ENCODE results near the gene KCTD2. TPM values are rescaled to one million over a fixed set of nuclear protein-coding genes. Genes with fewer than 3 reads are reported as not detected.
A peak's percentile ranks its signal among the peaks of the same experiment; 100 is the strongest.

Gene KCTD2
- total and polyA plus RNA-seq, 2 of the 13 experiments (the other 11 are each of a cell fraction or from before 2014, with no cell fraction given), result 28.3 to 32.6 TPM

DNA sequence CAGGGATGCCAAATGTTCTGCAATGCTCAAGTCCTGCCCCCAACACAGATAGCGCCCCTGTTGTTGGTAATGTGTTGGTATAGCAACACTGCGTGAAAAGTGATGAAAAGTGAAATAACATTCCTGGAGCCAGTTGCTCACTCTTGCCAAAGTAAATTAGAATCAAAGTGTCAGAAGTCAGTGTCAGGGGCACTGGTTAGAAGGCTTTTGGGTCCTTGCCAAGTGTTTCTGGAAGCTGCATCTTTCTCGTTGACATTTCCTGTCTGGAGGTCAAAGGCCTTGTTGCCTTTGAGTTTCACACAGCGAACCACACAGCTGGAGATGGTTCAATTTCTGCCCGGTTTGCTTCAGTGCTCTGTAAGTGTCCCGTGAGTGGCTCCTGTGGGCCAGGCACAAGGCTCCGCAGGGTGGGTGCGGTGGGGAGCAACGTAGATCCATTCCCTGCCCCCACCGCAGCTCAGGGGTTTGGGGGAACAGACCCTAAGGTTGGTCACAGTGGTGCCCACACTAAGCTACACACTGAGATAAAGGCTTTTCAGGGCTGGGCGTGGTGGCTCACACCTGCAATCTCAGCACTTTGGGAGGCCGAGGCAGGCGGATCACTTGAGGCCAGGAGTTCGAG lies 37.1 kb downstream of the KCTD2 start (continued):
- TF ChIP-seq, protein P1, sequence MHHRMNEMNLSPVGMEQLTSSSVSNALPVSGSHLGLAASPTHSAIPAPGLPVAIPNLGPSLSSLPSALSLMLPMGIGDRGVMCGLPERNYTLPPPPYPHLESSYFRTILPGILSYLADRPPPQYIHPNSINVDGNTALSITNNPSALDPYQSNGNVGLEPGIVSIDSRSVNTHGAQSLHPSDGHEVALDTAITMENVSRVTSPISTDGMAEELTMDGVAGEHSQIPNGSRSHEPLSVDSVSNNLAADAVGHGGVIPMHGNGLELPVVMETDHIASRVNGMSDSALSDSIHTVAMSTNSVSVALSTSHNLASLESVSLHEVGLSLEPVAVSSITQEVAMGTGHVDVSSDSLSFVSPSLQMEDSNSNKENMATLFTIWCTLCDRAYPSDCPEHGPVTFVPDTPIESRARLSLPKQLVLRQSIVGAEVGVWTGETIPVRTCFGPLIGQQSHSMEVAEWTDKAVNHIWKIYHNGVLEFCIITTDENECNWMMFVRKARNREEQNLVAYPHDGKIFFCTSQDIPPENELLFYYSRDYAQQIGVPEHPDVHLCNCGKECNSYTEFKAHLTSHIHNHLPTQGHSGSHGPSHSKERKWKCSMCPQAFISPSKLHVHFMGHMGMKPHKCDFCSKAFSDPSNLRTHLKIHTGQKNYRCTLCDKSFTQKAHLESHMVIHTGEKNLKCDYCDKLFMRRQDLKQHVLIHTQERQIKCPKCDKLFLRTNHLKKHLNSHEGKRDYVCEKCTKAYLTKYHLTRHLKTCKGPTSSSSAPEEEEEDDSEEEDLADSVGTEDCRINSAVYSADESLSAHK (CRISPR knock-in tag; IDR thresholded peaks at IDR 0.05; ENCODE audit: borderline replicate concordance), result no peak
- TF ChIP-seq HOXA5 (CRISPR knock-in tag; IDR thresholded peaks at IDR 0.05) (0 out of 2 replicates have a peak, but pooled peaks have one; percentile 41), ATF7-NPFF (CRISPR knock-in tag; IDR thresholded peaks at IDR 0.05; ENCODE audit: low read depth) (no peak), ZFP82 (CRISPR knock-in tag; IDR thresholded peaks at IDR 0.05; ENCODE audit: borderline replicate concordance) (no peak), ZNF768 (CRISPR knock-in tag; IDR thresholded peaks at IDR 0.05) (peak; percentile 63; the same call in 1 of the 2 replicates), ZNF790 (CRISPR knock-in tag; IDR thresholded peaks at IDR 0.05; ENCODE audit: borderline replicate concordance) (no peak), PHF5A (CRISPR knock-in tag; IDR thresholded peaks at IDR 0.05; ENCODE audit: low read depth, unreplicated experiment) (peak; percentile 85), FOXO1 (CRISPR knock-in tag; IDR thresholded peaks at IDR 0.05) (peak; percentile 94), ZNF296 (CRISPR knock-in tag; conservative IDR thresholded peaks at IDR 0.05) (no peak), ASH2L (IDR thresholded peaks at IDR 0.05; ENCODE audit: insufficient read length, low read depth, low read length) (peak; percentile 56), ZNF549 (CRISPR knock-in tag; IDR thresholded peaks at IDR 0.05) (no peak), ZNF746 (CRISPR knock-in tag; IDR thresholded peaks at IDR 0.05) (peak; percentile 72), ZMAT3 (CRISPR knock-in tag; conservative IDR thresholded peaks at IDR 0.05) (0 out of 2 replicates have a peak, but pooled peaks have one; percentile 60), SMARCC2 (IDR thresholded peaks at IDR 0.05) (no peak), ATAD3A (CRISPR knock-in tag; IDR thresholded peaks at IDR 0.05) (no peak), POLR2A (IDR thresholded peaks at IDR 0.05; ENCODE audit: insufficient read depth in 1 of 2, low read depth in 2 of 2, low read length in 2 of 2) (no peak), HNRNPLL (IDR thresholded peaks at IDR 0.05; ENCODE audit: low read depth, low read length, poor library complexity, severe bottlenecking) (no peak), ZC3H13 (CRISPR knock-in tag; IDR thresholded peaks at IDR 0.05) (no peak)
- TF ChIP-seq, protein P2, sequence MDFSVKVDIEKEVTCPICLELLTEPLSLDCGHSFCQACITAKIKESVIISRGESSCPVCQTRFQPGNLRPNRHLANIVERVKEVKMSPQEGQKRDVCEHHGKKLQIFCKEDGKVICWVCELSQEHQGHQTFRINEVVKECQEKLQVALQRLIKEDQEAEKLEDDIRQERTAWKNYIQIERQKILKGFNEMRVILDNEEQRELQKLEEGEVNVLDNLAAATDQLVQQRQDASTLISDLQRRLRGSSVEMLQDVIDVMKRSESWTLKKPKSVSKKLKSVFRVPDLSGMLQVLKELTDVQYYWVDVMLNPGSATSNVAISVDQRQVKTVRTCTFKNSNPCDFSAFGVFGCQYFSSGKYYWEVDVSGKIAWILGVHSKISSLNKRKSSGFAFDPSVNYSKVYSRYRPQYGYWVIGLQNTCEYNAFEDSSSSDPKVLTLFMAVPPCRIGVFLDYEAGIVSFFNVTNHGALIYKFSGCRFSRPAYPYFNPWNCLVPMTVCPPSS (IDR thresholded peaks at IDR 0.05), result no peak
- TF ChIP-seq, protein P3, sequence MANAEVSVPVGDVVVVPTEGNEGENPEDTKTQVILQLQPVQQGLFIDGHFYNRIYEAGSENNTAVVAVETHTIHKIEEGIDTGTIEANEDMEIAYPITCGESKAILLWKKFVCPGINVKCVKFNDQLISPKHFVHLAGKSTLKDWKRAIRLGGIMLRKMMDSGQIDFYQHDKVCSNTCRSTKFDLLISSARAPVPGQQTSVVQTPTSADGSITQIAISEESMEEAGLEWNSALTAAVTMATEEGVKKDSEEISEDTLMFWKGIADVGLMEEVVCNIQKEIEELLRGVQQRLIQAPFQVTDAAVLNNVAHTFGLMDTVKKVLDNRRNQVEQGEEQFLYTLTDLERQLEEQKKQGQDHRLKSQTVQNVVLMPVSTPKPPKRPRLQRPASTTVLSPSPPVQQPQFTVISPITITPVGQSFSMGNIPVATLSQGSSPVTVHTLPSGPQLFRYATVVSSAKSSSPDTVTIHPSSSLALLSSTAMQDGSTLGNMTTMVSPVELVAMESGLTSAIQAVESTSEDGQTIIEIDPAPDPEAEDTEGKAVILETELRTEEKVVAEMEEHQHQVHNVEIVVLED (CRISPR knock-in tag; IDR thresholded peaks at IDR 0.05; ENCODE audit: borderline replicate concordance), result no peak
- TF ChIP-seq, protein P4, sequence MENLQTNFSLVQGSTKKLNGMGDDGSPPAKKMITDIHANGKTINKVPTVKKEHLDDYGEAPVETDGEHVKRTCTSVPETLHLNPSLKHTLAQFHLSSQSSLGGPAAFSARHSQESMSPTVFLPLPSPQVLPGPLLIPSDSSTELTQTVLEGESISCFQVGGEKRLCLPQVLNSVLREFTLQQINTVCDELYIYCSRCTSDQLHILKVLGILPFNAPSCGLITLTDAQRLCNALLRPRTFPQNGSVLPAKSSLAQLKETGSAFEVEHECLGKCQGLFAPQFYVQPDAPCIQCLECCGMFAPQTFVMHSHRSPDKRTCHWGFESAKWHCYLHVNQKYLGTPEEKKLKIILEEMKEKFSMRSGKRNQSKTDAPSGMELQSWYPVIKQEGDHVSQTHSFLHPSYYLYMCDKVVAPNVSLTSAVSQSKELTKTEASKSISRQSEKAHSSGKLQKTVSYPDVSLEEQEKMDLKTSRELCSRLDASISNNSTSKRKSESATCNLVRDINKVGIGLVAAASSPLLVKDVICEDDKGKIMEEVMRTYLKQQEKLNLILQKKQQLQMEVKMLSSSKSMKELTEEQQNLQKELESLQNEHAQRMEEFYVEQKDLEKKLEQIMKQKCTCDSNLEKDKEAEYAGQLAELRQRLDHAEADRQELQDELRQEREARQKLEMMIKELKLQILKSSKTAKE (CRISPR knock-in tag; IDR thresholded peaks at IDR 0.05; ENCODE audit: borderline replicate concordance), result peak; percentile 98

Data from HepG2 (cell line).